OCI-LY1 (cell line): ENCODE measurements around the gene CMIP.

ENCODE experiments used
- H2AFZ ChIP-seq: fragments of 200-600 bp; sonication (generic), shearing (Covaris generic); 2 replicates; pipeline ENCODE4 v1.6.0; 2014; ENCODE audit warnings: antibody characterized with exemption, mild to moderate bottlenecking, low read length
- H3F3A ChIP-seq: fragments of 200-600 bp; sonication (generic), shearing (Covaris generic); 2 replicates; pipeline ENCODE4 v1.6.0; 2014; ENCODE audit warnings: mild to moderate bottlenecking, antibody characterized with exemption, low read length, moderate library complexity; ENCODE audit not compliant: insufficient read depth
- H3K27ac ChIP-seq: fragments of 200-600 bp; sonication (generic); 2 replicates; pipeline ENCODE4 v1.5.1; 2014; ENCODE audit warnings: low read length, mixed run types, mild to moderate bottlenecking, low read depth; ENCODE audit not compliant: poor library complexity, severe bottlenecking
- H3K27me3 ChIP-seq: fragments of 200-600 bp; sonication (generic); 2 replicates; pipeline ENCODE4 v1.6.0; 2014; ENCODE audit warnings: antibody characterized with exemption, mild to moderate bottlenecking, low read length, moderate library complexity; ENCODE audit not compliant: insufficient read depth
- H3K36me3 ChIP-seq: fragments of 200-600 bp; sonication (generic); 2 replicates; pipeline ENCODE4 v1.6.1; 2014; ENCODE audit warnings: mild to moderate bottlenecking, antibody characterized with exemption, low read length, moderate library complexity, mixed read lengths; ENCODE audit not compliant: insufficient read depth
- H3K4me1 ChIP-seq: fragments of 200-600 bp; sonication (generic); 2 replicates; pipeline ENCODE4 v1.5.1; 2014; ENCODE audit warnings: mild to moderate bottlenecking, low read length, moderate library complexity; ENCODE audit not compliant: insufficient read depth, severe bottlenecking
- H3K4me2 ChIP-seq: fragments of 200-600 bp; sonication (generic), shearing (Covaris generic); 2 replicates; pipeline ENCODE4 v1.6.1; 2014; ENCODE audit warnings: low read length
- H3K4me3 ChIP-seq: fragments of 200-600 bp; sonication (generic); 2 replicates; pipeline ENCODE4 v1.5.1; 2014; ENCODE audit warnings: low read length, low read depth, mild to moderate bottlenecking, mixed read lengths; ENCODE audit not compliant: poor library complexity, severe bottlenecking
- H3K79me2 ChIP-seq: fragments of 200-600 bp; shearing (Covaris generic); 2 replicates; pipeline ENCODE4 v1.6.1; 2016; ENCODE audit warnings: mixed run types, low read length, mixed read lengths; ENCODE audit not compliant: insufficient read depth
- H3K9ac ChIP-seq: fragments of 200-600 bp; sonication (generic), shearing (Covaris generic); 2 replicates; pipeline ENCODE4 v1.6.1; 2014; ENCODE audit warnings: mild to moderate bottlenecking, low read length, mixed read lengths
- H3K9me2 ChIP-seq: fragments of 200-600 bp; sonication (generic), shearing (Covaris generic); 2 replicates; pipeline ENCODE4 v1.6.1; 2014; ENCODE audit warnings: low read depth, mild to moderate bottlenecking, low read length, mixed read lengths
- H3K9me3 ChIP-seq: fragments of 200-600 bp; shearing (Covaris generic); 2 replicates; pipeline ENCODE4 v1.6.1; 2014; ENCODE audit warnings: low read length, mixed read lengths
- H4K20me1 ChIP-seq: fragments of 200-600 bp; sonication (generic), shearing (Covaris generic); 2 replicates; pipeline ENCODE4 v1.6.0; 2016; ENCODE audit warnings: mild to moderate bottlenecking, low read length; ENCODE audit not compliant: insufficient read depth
- EZH2 ChIP-seq: fragments of 200-600 bp; sonication (generic), shearing (Covaris generic); IDR thresholded peaks from 2 replicates; pipeline ENCODE4 v1.8.0; 2017; ENCODE audit warnings: borderline replicate concordance, mixed run types, mild to moderate bottlenecking, antibody characterized with exemption, low read length, moderate library complexity, mixed read lengths
- TF ChIP-seq, protein P1 (sequence below): fragments of 200-600 bp; sonication (generic), shearing (Covaris generic); IDR thresholded peaks from 2 replicates; pipeline ENCODE4 v1.5.1; 2017; ENCODE audit warnings: mild to moderate bottlenecking, antibody characterized with exemption, low read length, moderate library complexity, mixed read lengths

CMIP gene

GRCh38 chr16:81731649-81732048, 287.0 kb downstream of the CMIP start:
- H3K9me3 ChIP-seq = no peaks in the 10 kb centered on the region
- H3K9ac ChIP-seq = no peak overlapping the region
- no peak overlapping the region for H3K4me2 ChIP-seq
- H4K20me1 ChIP-seq = no peaks in the 10 kb centered on the region
- H3F3A ChIP-seq = no peaks in the 10 kb centered on the region
- H3K4me3 ChIP-seq = no peak overlapping the region
- H3K27ac ChIP-seq = no peak overlapping the region
- H3K9me2 ChIP-seq = no peaks in the 10 kb centered on the region
- no peaks in the 10 kb centered on the region for H3K36me3 ChIP-seq
- peaks cover 38% of the 10 kb centered on the region for H3K4me1 ChIP-seq
- H2AFZ ChIP-seq = no peak overlapping the region
- no peaks in the 10 kb centered on the region for H3K79me2 ChIP-seq
- TF ChIP-seq, protein P1, sequence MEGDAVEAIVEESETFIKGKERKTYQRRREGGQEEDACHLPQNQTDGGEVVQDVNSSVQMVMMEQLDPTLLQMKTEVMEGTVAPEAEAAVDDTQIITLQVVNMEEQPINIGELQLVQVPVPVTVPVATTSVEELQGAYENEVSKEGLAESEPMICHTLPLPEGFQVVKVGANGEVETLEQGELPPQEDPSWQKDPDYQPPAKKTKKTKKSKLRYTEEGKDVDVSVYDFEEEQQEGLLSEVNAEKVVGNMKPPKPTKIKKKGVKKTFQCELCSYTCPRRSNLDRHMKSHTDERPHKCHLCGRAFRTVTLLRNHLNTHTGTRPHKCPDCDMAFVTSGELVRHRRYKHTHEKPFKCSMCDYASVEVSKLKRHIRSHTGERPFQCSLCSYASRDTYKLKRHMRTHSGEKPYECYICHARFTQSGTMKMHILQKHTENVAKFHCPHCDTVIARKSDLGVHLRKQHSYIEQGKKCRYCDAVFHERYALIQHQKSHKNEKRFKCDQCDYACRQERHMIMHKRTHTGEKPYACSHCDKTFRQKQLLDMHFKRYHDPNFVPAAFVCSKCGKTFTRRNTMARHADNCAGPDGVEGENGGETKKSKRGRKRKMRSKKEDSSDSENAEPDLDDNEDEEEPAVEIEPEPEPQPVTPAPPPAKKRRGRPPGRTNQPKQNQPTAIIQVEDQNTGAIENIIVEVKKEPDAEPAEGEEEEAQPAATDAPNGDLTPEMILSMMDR = no peak
- no peak for TF ChIP-seq EZH2
- H3K27me3 ChIP-seq = no peaks in the 10 kb centered on the region

DNA sequence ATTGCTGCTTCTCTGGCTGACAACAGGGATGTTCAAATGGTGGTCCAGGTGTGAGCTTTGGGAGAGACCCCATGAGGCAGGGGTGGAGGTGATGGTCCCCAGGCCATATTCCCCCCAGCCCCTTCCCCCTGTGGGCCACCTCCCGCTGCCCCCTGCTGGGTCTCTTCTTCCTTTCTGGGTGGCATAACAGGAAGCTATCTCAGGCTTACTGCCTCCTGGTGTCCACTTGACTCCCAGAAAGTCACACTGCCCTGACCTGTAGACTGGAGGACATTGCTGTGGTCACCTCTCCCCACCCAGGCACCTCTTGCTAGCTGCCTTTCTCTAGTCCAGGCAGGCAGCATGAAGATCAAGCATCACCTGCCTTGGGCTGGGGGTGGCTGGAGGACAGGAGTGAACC, 288.1 kb downstream of the CMIP start:
- Histone ChIP-seq H3K4me2 (no peak overlapping the region), H4K20me1 (no peaks in the 10 kb centered on the region), H3F3A (no peaks in the 10 kb centered on the region), H3K36me3 (no peaks in the 10 kb centered on the region), H3K27ac (no peak overlapping the region), H3K9ac (no peak overlapping the region), H3K9me3 (no peaks in the 10 kb centered on the region), H3K4me3 (no peak overlapping the region), H3K4me1 (peaks cover 37% of the 10 kb centered on the region), H2AFZ (no peak overlapping the region), H3K79me2 (no peaks in the 10 kb centered on the region), H3K9me2 (no peaks in the 10 kb centered on the region), H3K27me3 (no peaks in the 10 kb centered on the region)
- no peak for TF ChIP-seq EZH2
- TF ChIP-seq, protein P1 = peak; percentile 14; the same call in 1 of the 2 replicates

DNA sequence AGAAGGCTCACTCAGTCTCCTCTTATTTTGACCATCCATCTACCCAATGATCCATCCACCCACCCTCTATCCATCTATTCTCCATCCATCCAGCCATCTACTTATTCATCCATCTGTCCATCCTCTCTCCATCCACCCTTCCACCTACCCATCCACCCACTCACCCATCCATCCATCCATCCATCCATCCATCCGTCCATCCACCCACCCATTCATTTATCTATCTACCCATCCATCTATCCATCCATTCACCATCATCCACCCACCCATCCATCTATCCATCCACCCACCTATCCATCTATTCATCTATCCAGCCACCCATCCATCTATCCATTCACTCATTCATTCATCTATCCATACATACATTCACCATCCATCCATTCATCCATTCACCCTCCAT, 288.7 kb downstream of the CMIP start:
- Histone ChIP-seq H3K9me3 (no peaks in the 10 kb centered on the region), H3K9me2 (no peaks in the 10 kb centered on the region), H3K79me2 (no peaks in the 10 kb centered on the region), H3K27me3 (no peaks in the 10 kb centered on the region), H3K4me2 (no peak overlapping the region), H3K27ac (no peak overlapping the region), H3K9ac (no peak overlapping the region), H4K20me1 (no peaks in the 10 kb centered on the region), H3F3A (no peaks in the 10 kb centered on the region), H2AFZ (no peak overlapping the region), H3K4me1 (peaks cover 39% of the 10 kb centered on the region), H3K4me3 (no peak overlapping the region), H3K36me3 (no peaks in the 10 kb centered on the region)
- TF ChIP-seq, protein P1 = no peak
- no peak for TF ChIP-seq EZH2
